GM10248 (cell line): Measurements from ENCODE around the gene TBX2.

Experiments
- CTCF ChIA-PET: fragments of 300-600 bp; sonication (Branson Sonifier 250); formaldehyde crosslinking; extraction: SDS; loops from one replicate; lab custom pipeline; 2021; ENCODE audit warnings: antibody characterized with exemption; lab: Yijun Ruan, JAX
- POLR2A ChIA-PET: fragments of 350-650 bp; sonication (Branson Sonifier 250); formaldehyde crosslinking; extraction: SDS; loops from one replicate; lab custom pipeline; 2020; ENCODE audit warnings: antibody characterized with exemption; lab: Yijun Ruan, JAX
- DNase-seq: peaks from one replicate; pipeline ENCODE4 v3.0.0; 2012; ENCODE audit errors: extremely low spot score
- CTCF ChIP-seq: IDR thresholded peaks from 2 replicates; pipeline ENCODE4 v1.5.1; 2012; ENCODE audit warnings: mild to moderate bottlenecking, low read depth; ENCODE audit errors: extremely low read depth, missing control alignments, control extremely low read depth

The TBX2 gene

GRCh38 chr17:61399131-61400065 is at the start of gene TBX2:
TSS of gene TBX2 (plus strand) at chr17:61399843. CDS start at chr17:61400177, 334 bp downstream.
- ChIA-PET POLR2A (no interaction called here), CTCF (interaction anchor here (1.0 to 1.6 kb wide), 3 partner anchors 10 to 428 kb away, joined by 3 to 5 read pairs (median 4); no protein-coding TSS in a partner anchor)
- no peak for DNase-seq
- TF ChIP-seq CTCF, result no peak

GRCh38 chr17:61351745-61352407 is 47.8 kb upstream of the TBX2 start:
- ChIA-PET CTCF (interaction anchor here (0.9 to 1.7 kb wide), 6 partner anchors 11 to 380 kb away, joined by 3 to 5 read pairs (median 4); no protein-coding TSS in a partner anchor), POLR2A (no interaction called here)
- no peak for TF ChIP-seq CTCF
- DNase-seq, result no peak

GRCh38 chr17:61352408-61352770 is 47.3 kb upstream of the TBX2 start:
- ChIA-PET POLR2A (no interaction called here), CTCF (interaction anchor here (1.3 to 1.7 kb wide), 2 partner anchors 12 to 381 kb away, joined by 4 read pairs; no protein-coding TSS in a partner anchor)
- no peak for DNase-seq
- no peak for TF ChIP-seq CTCF

GRCh38 chr17:61352781-61353491 is 46.7 kb upstream of the TBX2 start:
- ChIA-PET CTCF (interaction anchor here (1.2 to 1.7 kb wide), 2 partner anchors 12 to 382 kb away, joined by 3 to 4 read pairs; no protein-coding TSS in a partner anchor), POLR2A (no interaction called here)
- no peak for TF ChIP-seq CTCF
- no peak for DNase-seq

- no peak for TF ChIP-seq CTCF
- DNase-seq, result no peak
- ChIA-PET CTCF (interaction anchor here (1.1 to 1.2 kb wide), 2 partner anchors 12 to 633 kb away, joined by 3 to 5 read pairs; no protein-coding TSS in a partner anchor), POLR2A (no interaction called here)
Observed at GRCh38 chr17:61353615-61354014, 46.0 kb upstream of the TBX2 start.
